LoVo (cell line): ENCODE results near the gene NDUFA6.
"Not testable (repeated sequence)": the region's sequence is repeated elsewhere in the genome, so short reads cannot be mapped to it uniquely, and the experiment has no call there.

Source experiments
- DNase-seq: peaks from one replicate; pipeline ENCODE4 v3.0.0-alpha.2; 2016; ENCODE audit warnings: low spot score

Gene NDUFA6

DNA sequence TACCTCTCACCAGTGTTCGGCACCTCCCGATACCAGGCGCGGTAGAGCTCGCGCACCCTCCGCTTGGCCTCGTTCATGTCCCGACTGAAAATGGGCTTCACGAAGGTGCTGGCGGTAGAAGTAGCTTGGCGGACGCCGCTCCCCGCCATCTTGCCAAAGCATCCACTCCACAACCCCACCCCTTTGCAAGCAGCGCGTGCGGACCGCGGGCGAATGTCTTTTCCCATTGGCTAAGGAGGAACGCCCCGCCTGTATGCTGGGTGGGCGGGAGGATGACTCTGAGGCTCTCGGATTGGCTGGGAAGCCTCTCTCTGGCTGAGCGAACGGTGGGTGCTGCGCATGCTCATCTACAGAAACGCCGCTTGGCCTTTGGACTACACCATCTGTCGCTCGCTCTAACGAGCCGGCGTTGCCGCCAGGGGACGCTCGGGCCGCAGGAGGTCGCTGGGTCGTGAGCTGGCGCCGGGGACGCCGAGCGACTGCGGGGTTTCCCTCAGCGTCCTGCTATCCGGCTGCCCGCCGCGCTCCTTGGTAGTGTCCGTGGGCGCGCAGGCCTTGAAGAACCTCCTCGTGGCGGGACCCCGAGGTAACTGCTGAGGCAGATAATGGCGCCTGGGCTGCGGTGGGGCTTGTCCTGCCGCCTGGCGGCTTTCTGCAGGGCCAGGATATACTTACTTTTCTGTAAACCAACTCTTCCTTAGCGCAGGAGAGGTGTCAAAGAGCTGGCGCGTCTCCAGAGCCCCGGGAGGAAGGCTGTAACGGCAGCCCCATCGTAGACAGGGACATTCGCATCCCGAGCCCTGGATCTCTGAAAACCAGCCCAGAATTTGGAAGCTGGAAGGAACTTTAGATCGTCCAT, at the start of gene NDUFA6:
Gene NDUFA6, minus strand, starts transcription at position 177 of the 859 bp plus-strand sequence. Its CDS starts 28 bp downstream, at position 149.
- DNase-seq, result peak; percentile 99

DNA sequence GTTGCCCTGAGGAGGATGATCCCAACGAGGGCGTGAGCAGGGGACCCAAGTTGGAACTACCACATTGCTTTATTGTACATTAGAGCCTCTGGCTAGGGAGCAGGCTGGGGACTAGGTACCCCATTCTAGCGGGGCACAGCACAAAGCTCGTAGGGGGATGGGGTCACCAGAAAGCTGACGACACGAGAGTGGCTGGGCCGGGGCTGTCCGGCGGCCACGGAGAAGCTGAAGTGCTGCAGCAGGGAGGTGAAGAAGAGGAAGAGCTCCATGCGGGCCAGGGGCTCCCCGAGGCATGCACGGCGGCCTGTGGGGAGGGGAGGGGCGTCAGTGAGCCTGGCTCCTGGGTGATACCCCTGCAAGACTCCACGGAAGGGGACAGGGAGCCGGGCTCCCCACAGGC, 49.6 kb upstream of the NDUFA6 start:
- DNase-seq, result not testable (repeated sequence)

DNA sequence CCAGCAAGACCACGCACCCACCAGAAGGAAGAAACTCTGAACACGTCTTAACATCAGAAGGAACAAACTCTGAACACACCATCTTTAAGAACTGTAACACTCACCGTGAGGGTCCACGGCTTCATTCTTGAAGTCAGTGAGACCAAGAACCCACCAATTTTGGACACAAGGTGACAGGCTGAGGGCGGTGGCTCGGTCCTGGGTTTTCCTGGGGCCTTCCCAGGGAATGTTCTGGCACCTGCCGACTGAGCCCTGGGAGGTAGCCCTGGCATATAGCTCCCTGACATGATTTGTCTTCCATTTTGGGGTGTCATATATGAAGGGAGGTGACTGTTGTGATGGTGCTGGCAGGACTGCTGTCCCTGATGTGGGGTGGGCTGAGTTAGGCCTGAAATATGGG, 48.9 kb upstream of the NDUFA6 start:
- DNase-seq, result not testable (repeated sequence)

DNA sequence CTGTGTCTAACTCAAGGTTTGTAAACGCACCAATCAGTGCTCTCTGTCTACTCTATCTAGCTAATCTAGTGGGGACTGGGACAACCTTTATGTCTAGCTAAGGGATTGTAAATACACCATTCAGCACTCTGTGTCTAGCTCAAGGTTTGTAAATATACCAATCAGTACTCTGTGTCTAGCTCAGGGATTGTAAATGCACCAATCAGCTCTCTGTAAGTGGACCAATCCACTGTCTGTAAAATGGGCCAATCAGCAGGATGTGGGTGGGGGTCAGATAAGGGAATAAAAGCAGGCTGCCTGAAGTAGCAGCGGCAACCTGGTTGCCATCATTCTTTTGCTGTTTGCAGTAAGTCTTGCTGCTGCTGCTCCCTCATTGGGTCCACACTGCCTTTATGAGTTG, 48.4 kb upstream of the NDUFA6 start:
- DNase-seq, result no peak

DNA sequence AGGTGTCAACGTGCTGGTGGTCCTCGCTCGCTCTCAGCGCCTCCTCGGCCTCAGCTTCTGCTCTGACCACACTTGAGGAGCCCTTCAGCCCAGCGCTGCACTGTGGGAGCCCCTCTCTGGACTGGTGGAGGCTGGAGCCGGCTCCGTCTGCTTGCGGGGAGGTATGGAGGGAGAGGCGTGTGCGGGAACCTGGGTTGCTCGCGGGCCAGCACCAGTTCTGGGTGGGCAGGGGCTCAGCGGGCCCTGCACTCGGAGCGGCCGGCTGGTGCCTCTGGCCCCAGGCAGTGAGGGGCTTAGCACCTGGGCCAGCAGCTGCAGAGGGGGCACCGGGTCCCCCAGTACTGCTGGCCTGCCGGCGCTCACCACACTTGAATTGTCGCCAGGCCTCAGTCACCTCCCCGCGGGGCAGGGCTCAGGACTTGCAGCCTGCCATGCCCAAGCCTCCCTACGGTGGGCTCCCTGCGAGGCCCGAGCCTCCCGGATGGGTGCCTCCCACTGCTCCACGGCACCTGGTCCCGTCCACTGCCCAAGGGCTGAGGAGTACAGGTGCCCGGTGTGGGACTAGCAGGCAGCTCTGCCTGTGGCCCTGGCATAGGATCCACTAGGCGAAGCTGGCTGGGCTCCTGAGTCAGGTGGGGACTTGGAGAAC, 47.7 kb upstream of the NDUFA6 start:
- no peak for DNase-seq

DNA sequence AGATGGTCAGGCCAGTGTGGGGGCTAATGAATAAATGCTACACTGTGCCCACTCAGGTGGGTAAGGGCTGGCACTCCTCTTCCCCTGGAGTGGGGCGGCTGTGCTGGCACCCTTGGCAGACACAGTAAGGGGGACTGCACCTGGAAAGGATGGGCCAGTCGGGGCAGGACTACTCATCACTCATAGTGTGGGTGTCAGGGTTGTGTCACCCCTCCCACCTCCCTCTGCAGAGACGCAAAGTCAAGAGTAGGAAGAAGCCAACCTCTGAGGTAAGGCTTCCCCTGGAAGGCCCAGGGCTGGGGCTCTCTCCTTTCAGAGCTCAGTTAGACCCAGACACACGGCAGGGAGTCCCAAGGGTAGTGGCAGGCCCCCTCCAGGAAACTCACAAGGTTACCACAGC, 45.1 kb upstream of the NDUFA6 start:
- not testable (repeated sequence) for DNase-seq

DNA sequence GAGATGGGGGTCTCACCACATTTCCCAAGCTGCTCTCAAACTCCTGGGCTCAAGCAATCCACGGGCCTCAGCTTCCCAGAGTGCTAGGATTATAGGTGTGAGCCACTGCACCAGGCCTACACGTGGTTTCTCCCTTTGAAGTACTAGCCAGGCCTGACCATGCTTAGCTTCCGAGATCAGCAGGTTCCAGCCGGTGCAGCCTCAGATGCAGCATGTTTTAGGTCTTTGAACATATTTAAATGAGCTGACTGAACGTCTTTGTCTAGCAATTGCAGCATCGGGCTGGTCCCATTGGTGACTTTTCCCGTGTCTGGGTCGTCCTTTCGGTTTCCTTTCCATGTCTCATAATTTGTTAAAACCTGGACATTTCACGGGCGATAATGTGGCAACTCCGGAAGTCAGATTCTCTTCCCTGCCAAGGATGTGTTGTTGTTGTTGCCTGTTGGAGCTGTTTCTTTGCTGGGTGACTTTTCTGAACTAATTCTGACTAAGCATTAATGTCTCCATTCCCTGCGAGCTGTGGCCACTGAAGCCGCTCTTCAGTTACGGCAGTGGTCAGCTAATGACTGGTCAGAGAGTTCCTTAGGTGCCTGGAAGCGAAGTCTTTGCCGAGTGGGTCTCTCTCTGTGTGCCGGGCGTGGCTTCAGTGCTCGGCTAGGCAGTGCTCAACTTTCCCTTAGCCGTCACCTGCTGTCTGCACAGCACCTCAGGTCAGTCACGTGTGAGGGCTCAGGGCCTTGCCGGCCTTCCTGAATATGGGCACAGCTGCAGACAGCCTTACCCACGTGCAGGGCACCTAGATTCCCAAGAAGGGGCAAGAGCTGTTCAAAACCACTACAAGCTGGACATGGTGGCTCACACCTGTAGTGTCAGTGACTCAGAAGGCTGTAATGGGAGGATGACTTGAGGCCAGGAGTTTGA, 43.8 kb upstream of the NDUFA6 start:
- DNase-seq, result no peak

DNA sequence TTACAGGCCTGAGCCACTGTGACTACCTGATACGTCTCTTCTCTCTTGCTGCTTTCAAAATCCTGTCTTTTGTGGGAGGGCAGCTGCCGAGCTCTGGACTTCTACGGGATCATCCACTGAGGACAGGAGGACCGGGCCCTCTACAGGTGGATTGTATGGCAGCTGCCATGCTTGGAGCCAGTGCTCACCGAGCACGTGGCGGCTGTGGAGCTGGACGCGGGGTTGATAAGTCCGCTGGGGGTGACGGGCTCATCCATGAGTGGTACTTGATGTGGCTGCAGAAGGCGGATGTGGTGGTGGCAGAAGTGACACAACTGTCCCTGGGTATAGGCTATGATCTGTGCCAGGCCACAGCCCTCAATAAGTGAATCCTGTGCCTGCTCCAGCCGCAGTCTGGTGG, 41.9 kb upstream of the NDUFA6 start:
- no peak for DNase-seq

DNA sequence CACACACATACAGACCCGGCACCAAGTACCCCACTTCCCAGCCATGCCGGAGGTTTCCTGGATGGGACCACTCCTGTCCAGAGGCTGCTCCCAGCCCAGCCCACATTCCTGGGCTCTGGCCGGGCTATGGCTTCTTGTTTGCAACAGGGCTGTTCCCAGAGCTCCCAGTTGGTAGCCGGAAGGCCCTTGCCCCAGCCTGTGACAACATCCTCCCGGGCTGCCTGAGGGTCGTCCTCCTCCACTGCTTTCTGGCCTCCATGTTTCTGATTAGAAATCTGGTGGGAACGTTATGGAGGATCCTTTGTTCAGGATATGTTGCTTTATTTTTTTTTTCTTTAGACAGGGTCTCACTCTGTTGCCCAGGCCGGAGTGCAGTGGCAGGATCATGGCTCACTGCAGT, 41.0 kb upstream of the NDUFA6 start:
- no peak for DNase-seq

DNA sequence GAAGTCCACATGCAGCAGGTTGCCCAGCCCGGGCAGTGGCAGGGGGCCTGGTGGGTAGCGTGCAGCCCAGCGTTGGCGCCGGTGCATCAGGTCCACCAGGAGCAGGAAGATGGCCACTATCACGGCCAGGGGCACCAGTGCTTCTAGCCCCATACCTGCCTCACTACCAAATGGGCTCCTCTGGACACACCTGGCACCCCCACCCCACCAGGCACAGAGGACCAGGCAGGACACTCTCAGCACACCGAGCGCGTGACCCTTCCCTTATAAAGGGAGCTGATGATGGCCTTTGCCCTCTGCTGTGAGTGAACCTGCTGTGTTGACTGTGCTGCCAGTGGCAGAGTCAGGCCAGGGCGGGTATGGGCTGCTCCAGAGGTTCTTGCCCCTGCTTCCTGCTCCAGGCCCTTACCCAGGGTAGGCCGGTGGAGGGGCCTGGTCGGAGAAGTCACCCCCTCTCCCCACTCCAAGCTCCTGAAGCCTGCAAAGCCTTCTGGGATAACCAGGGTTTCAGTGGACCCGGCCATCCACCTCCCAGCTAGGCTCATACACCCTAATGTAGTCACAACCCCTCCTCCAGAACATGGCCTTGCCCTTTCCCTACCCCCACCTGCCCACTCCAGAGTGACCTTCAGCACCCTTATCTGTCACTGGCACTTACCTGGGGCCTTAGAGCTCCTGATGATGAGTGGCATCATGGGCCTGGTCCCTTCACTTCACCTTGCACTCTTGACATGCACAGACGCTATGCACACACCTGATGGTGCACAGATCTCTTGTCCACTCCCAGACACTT, 40.3 kb upstream of the NDUFA6 start, which contains the start of gene CYP2D6:
Gene CYP2D6, minus strand, starts transcription at position 172 of the 793 bp plus-strand sequence. Its CDS starts 19 bp downstream, at position 153.
- not testable (repeated sequence) for DNase-seq

DNA sequence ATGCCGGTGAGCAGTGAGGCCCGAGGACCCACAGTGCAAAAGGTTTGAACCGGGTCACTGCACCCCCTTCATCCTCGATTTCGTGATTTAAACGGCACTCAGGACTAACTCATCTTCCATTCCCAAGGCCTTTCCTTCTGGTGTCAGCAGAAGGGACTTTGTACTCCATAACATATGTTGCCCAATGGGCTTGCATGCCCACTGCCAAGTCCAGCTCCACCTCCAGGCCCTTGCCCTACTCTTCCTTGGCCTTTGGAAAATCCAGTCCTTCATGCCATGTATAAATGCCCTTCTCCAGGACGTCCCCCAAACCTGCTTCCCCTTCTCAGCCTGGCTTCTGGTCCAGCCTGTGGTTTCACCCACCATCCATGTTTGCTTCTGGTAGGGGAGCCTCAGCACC, 39.6 kb upstream of the NDUFA6 start:
- not testable (repeated sequence) for DNase-seq

DNA sequence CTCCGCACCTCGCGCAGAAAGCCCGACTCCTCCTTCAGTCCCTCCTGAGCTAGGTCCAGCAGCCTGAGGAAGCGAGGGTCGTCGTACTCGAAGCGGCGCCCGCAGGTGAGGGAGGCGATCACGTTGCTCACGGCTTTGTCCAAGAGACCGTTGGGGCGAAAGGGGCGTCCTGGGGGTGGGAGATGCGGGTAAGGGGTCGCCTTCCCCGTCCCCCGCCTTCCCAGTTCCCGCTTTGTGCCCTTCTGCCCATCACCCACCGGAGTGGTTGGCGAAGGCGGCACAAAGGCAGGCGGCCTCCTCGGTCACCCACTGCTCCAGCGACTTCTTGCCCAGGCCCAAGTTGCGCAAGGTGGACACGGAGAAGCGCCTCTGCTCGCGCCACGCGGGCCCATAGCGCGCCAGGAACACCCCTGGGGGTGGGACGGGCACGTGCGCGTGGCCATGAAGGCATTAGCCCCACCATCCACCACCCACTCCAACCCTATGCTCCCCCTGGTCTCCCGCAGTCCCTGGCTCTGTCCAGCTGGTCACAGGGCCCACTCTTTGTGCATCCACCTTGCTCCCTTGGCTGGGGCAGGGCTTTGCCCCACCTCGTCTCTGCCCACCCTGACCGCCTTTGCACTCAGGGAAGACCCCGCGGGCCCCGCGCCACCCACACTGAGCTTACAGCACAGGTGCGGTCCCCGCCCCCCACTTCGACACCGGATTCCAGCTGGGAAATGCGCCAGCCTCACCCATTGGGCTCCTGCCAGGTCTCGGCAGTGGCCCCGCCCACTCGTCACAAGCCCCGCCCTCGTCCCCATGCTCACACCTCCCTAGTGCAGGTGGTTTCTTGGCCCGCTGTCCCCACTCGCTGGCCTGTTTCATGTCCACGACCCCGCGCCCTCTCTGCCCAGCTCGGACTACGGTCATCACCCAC, 38.5 kb upstream of the NDUFA6 start:
- DNase-seq, result peak; percentile 44

DNA sequence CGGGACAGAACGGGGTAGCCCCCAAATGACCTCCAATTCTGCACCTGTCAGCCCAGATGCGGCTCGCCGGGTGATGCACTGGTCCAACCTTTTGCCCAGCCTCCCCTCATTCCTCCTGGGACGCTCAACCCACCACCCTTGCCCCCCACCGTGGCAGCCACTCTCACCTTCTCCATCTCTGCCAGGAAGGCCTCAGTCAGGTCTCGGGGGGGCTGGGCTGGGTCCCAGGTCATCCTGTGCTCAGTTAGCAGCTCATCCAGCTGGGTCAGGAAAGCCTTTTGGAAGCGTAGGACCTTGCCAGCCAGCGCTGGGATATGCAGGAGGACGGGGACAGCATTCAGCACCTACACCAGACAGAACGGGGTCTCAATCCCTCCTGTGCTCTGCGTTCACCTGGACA, 37.4 kb upstream of the NDUFA6 start:
- not testable (repeated sequence) for DNase-seq

DNA sequence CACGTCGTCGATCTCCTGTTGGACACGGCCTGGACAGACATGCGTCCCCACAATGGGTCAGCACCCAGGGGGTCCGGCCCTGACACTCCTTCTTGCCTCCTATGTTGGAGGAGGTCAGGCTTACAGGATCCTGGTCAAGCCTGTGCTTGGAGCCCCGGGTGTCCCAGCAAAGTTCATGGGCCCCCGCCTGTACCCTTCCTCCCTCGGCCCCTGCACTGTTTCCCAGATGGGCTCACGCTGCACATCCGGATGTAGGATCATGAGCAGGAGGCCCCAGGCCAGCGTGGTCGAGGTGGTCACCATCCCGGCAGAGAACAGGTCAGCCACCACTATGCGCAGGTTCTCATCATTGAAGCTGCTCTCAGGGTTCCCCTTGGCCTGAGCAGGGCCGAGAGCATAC, 37.0 kb upstream of the NDUFA6 start:
- no peak for DNase-seq

DNA sequence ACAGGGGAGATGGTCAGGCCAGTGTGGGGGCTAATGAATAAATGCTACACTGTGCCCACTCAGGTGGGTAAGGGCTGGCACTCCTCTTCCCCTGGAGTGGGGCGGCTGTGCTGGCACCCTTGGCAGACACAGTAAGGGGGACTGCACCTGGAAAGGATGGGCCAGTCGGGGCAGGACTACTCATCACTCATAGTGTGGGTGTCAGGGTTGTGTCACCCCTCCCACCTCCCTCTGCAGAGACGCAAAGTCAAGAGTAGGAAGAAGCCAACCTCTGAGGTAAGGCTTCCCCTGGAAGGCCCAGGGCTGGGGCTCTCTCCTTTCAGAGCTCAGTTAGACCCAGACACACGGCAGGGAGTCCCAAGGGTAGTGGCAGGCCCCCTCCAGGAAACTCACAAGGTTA, 33.0 kb upstream of the NDUFA6 start:
- DNase-seq, result not testable (repeated sequence)

DNA sequence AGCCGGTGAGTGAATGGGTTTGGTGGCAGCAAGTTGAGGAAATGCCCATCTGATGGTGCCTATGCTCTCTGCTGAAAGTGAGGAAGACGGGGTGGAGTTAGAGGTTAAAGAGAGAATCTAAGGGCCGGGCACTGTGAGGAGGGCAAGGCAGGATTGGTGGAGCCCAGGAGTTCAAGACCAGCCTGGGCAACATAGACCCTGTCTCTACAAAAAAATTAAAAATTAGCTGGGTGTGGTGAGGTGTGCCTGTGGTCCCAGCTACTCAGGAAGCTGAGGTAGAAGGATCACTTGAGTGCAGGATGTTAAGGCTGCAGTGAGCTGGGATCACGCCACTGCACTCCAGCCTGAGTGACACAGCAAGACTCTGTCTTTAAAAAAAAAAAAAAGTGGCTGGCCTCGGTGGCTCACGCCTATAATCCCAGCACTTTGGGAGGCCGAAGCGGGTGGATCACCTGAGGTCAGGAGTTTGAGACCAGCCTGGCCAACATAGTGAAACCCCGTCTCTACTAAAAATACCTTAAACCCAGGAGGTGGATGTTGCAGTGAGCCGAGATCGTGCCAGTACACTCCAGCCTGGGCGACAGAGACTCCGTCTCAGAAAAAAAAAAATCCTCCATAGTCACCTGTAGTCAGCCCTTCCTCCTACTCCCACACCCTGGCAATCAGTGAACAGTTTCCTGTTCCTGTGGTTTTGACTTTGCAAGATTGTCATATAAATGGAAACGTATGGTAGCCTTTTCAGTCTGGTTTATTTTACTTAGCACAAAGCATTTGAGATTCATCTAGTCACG, 29.9 kb upstream of the NDUFA6 start:
- not testable (repeated sequence) for DNase-seq

DNA sequence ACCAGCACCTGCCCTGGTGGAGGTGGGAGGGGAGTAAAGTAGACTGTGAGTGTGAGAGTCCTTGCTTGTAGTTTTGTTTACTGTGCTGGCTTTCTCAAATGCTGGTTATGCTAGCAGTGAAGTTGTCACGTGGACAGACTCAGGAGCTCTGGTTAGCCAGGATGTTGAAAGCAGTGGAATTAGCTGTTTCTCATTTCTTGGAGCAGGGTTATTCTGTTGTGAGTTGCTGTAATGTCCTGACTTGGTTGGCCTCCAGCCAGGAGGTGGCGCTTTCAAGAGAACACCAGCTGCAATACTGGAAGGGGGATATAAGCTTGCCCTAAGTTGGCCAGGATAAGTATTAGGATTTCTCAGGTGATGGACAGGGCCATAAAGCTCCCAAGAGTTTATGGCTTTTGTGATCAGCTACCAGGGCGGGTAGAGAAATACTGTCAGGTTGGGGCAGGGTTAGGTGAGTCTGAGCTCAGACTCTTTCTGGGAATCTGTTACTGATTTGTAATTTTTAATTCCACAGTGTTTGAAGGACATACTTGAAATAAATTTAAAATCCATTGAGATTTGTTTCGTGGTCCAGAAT, 26.4 kb upstream of the NDUFA6 start:
- no peak for DNase-seq

DNA sequence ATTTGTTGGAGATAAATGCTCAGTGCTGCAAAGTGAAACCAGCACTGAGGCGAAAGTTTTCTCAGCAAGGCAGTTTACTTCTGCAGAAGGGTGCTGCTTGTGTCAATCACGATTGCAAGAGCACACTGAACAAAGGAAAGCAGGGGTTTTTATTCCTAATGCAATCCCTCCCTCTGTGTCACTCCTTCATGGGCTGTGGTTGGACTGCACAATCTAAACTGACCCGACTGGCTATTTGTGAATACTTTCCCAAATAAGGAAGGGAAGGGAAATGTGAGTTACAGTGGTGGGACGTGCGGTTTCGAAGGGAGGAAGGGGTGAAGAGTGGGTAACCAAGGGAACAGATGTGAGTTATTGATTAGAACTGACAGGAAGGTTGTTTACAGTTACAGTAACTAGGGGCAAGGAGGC, 24.9 kb upstream of the NDUFA6 start:
- DNase-seq, result not testable (repeated sequence)

DNA sequence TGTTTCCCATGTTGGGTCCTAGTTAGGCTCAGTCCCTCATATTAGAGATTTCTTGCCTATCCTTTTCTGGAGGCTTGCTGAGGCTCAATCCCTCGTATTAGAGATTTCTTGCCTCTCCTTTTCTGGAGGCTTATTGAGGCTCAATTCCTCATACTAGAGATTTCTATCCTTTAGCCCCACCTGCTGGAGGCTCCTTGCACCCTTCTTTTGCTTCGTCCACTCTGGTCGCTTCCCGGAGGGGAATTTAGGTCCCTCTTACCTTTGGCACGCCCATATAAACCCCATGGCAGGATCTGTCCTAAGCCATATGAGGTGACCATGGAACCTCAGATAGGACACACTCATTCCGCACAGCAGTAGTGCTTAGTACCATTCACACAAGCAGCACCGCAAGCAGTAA, 24.1 kb upstream of the NDUFA6 start:
- no peak for DNase-seq
